ENCODE results near the gene ATP6V0A1.
A peak's percentile ranks its signal among the peaks of the same experiment; 100 is the strongest.

- peak; percentile 85 for TF ChIP-seq POLR2A (IDR thresholded peaks at IDR 0.05)
- TF ChIP-seq, protein P1, sequence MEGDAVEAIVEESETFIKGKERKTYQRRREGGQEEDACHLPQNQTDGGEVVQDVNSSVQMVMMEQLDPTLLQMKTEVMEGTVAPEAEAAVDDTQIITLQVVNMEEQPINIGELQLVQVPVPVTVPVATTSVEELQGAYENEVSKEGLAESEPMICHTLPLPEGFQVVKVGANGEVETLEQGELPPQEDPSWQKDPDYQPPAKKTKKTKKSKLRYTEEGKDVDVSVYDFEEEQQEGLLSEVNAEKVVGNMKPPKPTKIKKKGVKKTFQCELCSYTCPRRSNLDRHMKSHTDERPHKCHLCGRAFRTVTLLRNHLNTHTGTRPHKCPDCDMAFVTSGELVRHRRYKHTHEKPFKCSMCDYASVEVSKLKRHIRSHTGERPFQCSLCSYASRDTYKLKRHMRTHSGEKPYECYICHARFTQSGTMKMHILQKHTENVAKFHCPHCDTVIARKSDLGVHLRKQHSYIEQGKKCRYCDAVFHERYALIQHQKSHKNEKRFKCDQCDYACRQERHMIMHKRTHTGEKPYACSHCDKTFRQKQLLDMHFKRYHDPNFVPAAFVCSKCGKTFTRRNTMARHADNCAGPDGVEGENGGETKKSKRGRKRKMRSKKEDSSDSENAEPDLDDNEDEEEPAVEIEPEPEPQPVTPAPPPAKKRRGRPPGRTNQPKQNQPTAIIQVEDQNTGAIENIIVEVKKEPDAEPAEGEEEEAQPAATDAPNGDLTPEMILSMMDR (IDR thresholded peaks at IDR 0.05), result no peak
Observed at GRCh38 chr17:42554250-42555121, 95.8 kb downstream of the ATP6V0A1 start.
